Neuron (in vitro differentiated cells): ENCODE data around the gene CARD14.
"Not testable (repeated sequence)": the region's sequence is repeated elsewhere in the genome, so short reads cannot be mapped to it uniquely, and the experiment has no call there.

Experiments
- H2AFZ ChIP-seq: one replicate; pipeline ENCODE4 v1.6.1; 2013; ENCODE audit warnings: low read depth, mild to moderate bottlenecking, inconsistent platforms, low read length, moderate library complexity
- H3K27me3 ChIP-seq: one replicate; pipeline ENCODE4 v1.6.1; 2013; ENCODE audit warnings: low read length; ENCODE audit not compliant: insufficient read depth
- H3K36me3 ChIP-seq: one replicate; pipeline ENCODE4 v1.6.1; 2013; ENCODE audit warnings: low read length; ENCODE audit not compliant: insufficient read depth
- H3K4me1 ChIP-seq: one replicate; pipeline ENCODE4 v1.6.1; 2013; ENCODE audit warnings: low read length; ENCODE audit not compliant: insufficient read depth
- H3K4me3 ChIP-seq: 2 replicates; pipeline ENCODE4 v1.5.1; 2013; ENCODE audit warnings: mild to moderate bottlenecking, low read length, moderate library complexity
- H3K9me3 ChIP-seq: one replicate; pipeline ENCODE4 v1.6.1; 2013; ENCODE audit warnings: low read length

The CARD14 gene

DNA sequence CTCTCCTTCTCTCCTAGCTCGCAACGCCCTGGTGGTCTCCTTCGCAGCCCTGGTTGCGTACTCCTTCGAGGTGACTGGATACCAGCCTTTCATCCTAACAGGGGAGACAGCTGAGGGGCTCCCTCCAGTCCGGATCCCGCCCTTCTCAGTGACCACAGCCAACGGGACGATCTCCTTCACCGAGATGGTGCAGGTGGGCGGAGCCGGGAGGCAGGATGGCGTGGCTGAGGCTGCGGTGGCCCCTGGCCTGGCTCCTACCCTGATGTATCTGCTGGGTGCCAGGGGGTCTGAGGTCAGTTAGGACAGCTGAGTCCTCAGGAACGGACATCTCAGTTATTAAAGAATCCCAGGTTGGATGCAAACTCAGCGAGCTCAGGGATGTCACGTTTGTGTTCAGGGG, 67.1 kb downstream of the CARD14 start:
- Histone ChIP-seq H2AFZ (no peak overlapping the region), H3K4me3 (no peak overlapping the region), H3K4me1 (no peaks in the 10 kb centered on the region), H3K9me3 (peaks cover 11% of the 10 kb centered on the region), H3K36me3 (peaks cover 45% of the 10 kb centered on the region), H3K27me3 (no peaks in the 10 kb centered on the region)

DNA sequence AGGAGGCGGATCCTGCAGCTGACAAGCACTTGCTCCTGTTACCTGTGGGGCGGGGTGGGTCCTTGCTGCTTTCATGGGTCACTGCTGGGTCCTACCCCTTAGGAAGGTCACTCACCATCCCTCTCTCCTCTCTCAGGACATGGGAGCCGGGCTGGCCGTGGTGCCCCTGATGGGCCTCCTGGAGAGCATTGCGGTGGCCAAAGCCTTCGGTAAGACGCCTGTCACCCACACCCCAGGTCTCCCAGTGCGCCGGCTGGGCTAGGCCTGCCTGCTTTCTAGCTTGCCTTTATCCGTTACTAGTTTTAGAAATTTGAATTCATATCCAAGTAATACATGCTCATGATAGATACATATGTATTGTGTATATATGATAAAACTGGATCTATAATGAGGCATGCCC, 67.6 kb downstream of the CARD14 start:
- no peaks in the 10 kb centered on the region for H3K27me3 ChIP-seq
- H3K4me3 ChIP-seq: no peak overlapping the region
- no peaks in the 10 kb centered on the region for H3K4me1 ChIP-seq
- peaks cover 47% of the 10 kb centered on the region for H3K36me3 ChIP-seq
- peaks cover 11% of the 10 kb centered on the region for H3K9me3 ChIP-seq
- H2AFZ ChIP-seq: no peak overlapping the region

DNA sequence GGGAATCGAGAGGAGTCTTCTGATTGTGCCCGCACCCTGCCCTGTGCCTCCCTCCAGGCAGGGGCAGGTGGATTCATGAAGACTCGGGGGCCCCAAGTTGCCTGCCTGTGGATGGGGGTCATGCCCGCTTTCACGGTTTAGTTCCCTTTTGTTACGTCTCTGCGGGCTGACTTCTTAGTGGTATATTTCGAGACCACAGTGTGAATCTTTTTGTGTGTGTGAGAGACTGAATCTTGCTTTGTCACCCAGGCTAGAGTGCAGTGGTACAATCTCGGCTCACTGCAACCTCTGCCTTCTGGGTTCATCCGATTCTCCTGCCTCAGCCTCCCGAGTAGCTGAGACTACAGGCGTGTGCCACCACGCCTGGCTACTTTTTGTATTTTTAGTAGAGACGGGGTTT, 72.7 kb downstream of the CARD14 start:
- Histone ChIP-seq H2AFZ (no peak overlapping the region), H3K4me3 (no peak overlapping the region), H3K27me3 (no peaks in the 10 kb centered on the region), H3K36me3 (peaks cover 50% of the 10 kb centered on the region), H3K9me3 (peaks cover 2% of the 10 kb centered on the region), H3K4me1 (no peaks in the 10 kb centered on the region)

DNA sequence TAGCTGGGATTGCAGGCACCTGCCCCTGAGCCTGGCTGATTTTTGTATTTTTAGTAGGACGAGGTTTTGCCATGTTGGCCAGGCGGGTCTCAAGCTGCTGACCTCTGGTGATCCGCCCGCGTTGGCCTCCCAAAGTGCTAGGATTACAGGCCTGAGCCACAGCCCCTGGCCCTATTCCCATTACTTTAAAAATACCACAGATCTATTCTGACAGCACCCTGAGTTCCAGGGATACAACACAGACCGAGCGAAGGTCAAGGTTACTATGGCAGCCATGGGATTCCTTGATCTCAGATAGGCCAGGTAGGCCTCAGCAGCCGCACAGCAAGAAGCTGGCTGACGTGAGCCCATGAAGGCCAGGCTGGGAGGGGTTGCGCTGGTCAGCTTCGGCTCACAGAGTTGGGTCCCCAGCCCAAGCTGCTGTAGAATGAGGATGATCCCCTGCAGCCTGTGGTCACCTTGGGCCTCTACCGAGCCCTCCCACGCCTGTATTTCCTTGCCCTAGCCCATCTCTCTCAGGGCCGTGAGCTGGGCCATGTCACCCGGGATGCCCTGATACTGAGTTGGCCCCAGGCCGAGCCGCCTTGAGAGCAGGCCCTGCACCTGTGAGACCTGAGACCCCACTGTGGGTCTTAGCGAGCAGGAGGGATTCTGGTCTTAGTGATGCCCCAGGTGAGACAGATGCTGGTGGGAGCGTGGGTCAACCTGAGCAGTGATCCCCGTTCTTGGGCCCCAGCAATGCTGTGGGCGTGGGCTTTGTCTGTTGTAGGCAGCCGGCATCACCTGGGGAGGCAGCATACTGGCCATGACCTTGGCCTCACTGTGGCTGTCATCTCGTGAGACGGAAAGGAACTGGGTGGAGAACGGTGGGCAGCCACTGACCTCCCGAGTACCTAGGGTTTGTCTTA, 74.0 kb downstream of the CARD14 start:
- no peaks in the 10 kb centered on the region for H3K27me3 ChIP-seq
- peaks cover 2% of the 10 kb centered on the region for H3K9me3 ChIP-seq
- no peaks in the 10 kb centered on the region for H3K4me1 ChIP-seq
- no peak overlapping the region for H2AFZ ChIP-seq
- H3K4me3 ChIP-seq: no peak overlapping the region
- H3K36me3 ChIP-seq: peaks cover 43% of the 10 kb centered on the region

DNA sequence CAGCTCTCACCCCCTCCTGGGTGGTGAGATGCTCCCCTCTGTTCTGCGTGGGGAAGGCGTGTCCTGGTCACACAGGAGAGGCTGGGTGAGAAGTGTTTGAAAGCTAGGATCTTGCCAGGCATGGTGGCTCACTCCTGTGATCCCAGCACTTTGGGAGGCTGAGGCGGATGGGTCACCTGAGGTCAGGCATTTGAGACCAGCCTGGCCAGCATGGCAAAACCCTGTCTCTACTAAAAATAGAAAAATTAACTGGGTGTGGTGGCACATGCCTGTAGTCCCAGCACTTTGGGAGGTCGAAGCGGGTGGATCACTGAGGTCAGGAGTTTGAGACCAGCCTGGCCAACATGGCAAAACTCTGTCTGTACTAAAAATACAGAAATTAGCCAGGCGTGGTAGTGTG, 74.6 kb downstream of the CARD14 start:
- H3K27me3 ChIP-seq, H2AFZ ChIP-seq, H3K4me3 ChIP-seq, H3K4me1 ChIP-seq, H3K9me3 ChIP-seq: not testable (repeated sequence)
- H3K36me3 ChIP-seq: peaks cover 43% of the 10 kb centered on the region

DNA sequence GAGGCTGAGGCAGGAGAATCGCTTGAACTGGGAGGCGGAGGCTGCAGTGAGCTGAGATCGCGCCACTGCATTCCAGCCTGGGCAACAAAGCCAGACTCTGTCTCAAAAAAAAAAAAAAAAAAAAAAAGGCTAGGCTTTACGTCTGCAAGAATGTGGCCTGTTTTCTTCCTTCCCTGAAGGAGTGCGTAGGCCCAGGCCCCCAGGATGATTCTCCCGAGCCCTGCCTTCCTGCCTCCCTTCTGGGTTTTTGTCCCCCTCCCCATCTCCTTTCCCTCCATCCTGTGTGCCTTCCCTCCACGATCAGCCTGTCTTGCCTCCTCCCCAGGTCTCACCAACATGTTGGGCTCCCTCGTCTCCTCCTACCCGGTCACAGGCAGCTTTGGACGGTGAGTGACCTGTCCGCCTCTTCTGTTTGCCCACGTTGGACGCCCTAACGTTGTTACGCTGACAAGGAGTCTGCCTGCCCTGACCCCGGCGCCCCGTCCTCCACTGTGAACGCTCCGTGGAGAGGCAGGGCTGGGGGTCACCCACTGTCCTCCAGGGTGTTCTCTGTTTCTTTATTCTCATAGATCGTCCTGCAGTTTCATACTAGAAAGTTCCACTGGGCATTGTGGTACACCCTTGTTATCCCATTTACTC, 75.2 kb downstream of the CARD14 start:
- Histone ChIP-seq H3K4me3 (no peak overlapping the region), H2AFZ (no peak overlapping the region), H3K4me1 (no peaks in the 10 kb centered on the region), H3K36me3 (peaks cover 40% of the 10 kb centered on the region), H3K9me3 (peaks cover 2% of the 10 kb centered on the region), H3K27me3 (no peaks in the 10 kb centered on the region)

DNA sequence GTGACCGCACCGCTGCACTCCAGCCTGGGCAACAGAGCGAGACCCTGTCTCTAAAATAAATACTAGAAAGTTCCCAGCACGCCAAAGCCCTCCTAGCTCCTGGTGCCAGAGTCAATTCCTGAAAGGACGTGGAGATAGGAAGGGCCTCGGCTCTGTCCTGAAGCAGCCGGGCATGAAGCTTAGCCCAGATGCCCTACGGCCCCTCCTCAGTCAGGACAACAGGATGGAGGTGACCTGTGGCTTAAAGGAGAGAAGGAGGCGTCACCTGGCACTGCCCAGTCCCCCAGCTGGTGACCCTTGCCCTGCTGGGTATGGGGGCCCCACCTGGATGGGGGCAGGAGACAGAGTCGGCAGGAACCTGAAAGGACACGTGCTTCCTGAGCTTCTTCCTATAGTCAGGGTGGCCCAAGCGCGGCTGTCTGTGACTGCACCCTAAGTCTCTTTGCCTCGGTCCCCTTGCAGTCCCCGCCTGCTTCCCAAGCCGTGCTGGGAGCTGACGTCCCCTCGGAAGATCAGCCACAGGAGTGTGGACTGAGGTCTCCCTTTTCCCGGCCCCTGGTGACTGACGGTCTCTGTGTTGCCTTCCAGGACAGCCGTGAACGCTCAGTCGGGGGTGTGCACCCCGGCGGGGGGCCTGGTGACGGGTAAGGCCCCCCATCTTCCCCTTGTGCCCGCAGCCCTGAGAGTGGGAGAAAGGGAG, 75.9 kb downstream of the CARD14 start:
- Histone ChIP-seq H3K9me3 (peaks cover 2% of the 10 kb centered on the region), H3K27me3 (no peaks in the 10 kb centered on the region), H3K36me3 (peaks cover 38% of the 10 kb centered on the region)

DNA sequence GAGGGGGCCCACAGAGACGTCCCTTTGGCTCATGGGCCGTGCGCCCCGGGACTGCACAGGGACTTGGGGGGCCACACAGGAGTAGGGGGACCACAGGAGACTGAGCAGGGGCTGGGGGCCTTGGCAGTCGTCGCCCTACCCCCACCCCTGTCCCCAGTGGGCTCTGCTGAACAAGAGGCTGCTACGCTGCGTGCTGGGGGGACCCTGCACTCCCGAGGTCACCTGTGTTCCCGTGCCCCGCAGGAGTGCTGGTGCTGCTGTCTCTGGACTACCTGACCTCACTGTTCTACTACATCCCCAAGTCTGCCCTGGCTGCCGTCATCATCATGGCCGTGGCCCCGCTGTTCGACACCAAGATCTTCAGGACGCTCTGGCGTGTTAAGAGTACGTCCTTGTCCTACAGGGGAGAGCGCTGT, 76.4 kb downstream of the CARD14 start:
- peaks cover 2% of the 10 kb centered on the region for H3K9me3 ChIP-seq
- H3K4me1 ChIP-seq: no peaks in the 10 kb centered on the region
- no peak overlapping the region for H3K4me3 ChIP-seq
- no peak overlapping the region for H2AFZ ChIP-seq
- no peaks in the 10 kb centered on the region for H3K27me3 ChIP-seq
- H3K36me3 ChIP-seq: peaks cover 34% of the 10 kb centered on the region

More for the DNA sequence above, 75.9 kb downstream of the CARD14 start:
- Histone ChIP-seq H3K4me1 (no peaks in the 10 kb centered on the region), H2AFZ (no peak overlapping the region), H3K4me3 (no peak overlapping the region)

DNA sequence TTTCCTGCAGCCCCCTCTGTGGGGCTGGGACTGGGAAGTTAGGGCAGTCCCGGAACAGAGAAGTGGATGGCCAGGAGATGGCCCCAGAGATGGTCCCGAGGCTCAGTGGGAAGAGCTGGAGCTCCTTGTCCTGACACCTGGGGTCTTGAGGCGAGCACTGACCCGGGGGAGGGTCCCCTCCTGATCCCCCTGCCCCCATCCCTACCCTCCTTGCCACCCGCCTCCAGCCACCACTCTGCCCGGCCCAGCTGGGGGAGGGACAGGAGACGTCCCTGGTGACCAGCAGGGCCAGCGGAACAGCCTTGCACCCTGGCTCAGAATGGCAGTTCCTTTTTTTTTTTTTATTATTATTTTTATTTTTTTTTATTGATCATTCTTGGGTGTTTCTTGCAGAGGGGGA, 76.9 kb downstream of the CARD14 start:
- H3K4me3 ChIP-seq: no peak overlapping the region
- no peaks in the 10 kb centered on the region for H3K4me1 ChIP-seq
- H3K27me3 ChIP-seq: no peaks in the 10 kb centered on the region
- H2AFZ ChIP-seq: no peak overlapping the region
- H3K9me3 ChIP-seq: peaks cover 2% of the 10 kb centered on the region
- peaks cover 30% of the 10 kb centered on the region for H3K36me3 ChIP-seq

DNA sequence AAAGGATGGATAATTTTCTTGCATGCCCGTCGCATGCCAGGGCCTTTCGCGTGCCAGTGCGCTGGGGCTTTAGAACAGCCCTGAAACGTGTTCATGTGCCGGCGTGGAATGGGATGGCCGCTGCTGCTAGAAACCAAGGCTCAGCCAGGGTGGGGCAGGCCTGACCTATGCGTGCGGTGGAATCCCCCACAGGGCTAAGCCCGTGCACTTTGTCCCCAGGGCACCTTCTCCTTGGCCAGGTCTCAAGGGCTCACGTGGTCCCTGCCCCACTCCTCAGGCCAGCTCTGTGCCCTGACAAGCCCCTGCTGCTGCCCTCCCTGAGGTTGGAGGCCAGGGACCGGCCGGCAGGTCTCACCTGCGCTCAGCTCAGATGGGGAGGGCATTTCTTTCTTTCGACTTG, 77.7 kb downstream of the CARD14 start:
- Histone ChIP-seq H3K9me3 (no peaks in the 10 kb centered on the region), H3K4me3 (no peak overlapping the region), H3K36me3 (peaks cover 23% of the 10 kb centered on the region), H3K4me1 (no peaks in the 10 kb centered on the region), H2AFZ (no peak overlapping the region), H3K27me3 (no peaks in the 10 kb centered on the region)

DNA sequence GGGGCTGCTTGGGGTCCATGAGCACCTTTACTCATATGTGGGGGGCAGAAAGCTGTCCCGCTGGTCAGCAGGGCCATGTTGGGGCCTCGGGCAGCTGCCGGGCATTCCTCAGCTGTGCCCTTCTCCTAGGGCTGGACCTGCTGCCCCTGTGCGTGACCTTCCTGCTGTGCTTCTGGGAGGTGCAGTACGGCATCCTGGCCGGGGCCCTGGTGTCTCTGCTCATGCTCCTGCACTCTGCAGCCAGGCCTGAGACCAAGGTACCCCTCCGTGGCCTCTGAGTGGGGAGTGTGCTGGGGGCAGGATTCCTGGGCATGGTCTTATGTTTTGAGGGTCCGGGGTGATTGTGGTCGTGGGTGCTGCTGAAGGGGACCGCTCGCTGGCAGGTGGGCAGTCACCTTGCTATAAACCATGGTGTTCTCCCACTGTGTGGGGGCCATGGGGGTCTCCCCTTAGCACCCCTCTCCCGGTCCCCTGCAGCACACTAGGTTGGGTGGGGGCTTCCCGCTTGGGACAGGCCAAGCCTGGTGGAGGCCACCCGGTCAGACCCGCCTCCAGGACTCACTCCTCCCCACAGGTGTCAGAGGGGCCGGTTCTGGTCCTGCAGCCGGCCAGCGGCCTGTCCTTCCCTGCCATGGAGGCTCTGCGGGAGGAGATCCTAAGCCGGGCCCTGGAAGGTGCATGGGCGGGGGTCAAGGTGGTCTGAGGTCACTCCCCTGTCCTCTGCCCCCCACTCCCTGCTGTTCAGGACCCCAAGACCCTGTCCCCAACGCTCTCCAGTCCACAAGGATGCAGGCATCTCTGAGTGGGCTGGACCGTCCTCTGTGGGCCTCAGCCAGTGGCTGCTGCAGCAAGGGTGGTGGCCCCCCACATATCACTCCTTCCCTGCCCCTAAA, 78.4 kb downstream of the CARD14 start:
- H3K27me3 ChIP-seq: no peaks in the 10 kb centered on the region
- no peaks in the 10 kb centered on the region for H3K4me1 ChIP-seq
- no peak overlapping the region for H3K4me3 ChIP-seq
- H3K36me3 ChIP-seq: peaks cover 20% of the 10 kb centered on the region
- H2AFZ ChIP-seq: no peak overlapping the region
- H3K9me3 ChIP-seq: no peaks in the 10 kb centered on the region

DNA sequence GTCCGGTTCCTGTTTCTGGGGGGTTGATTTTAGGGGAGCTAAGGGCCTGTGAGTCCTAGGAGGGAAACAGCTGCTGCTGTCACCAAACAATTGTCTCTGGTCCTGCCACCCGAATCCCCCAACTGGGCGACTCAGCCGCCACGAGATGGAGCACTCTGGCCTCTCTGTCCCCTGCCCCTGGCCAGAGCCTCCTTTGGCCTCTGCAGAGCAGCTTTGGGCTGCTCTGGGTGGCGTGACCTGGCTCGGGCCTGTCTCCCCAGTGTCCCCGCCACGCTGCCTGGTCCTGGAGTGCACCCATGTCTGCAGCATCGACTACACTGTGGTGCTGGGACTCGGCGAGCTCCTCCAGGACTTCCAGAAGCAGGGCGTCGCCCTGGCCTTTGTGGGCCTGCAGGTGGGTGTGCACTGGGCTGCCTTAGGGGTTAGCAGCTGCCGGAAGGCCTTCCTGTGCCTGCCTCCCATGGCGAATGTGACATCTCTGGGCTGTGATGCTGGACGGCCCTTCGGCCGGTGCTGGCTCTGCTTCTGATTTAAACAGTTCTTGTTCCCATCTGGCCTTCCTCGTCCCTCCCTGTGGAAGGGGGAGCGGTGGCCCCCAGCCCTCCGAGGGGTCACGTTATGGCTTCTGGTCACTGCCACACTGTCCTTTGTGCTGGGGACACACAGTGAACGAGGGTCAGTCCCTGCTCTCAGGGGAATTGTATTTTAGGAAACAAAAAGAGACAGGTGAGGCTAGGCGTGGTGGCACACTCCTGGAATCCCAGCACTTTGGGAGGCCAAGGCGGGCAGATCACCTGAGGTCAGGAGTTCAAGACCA, 79.3 kb downstream of the CARD14 start:
- no peak overlapping the region for H3K4me3 ChIP-seq
- no peak overlapping the region for H2AFZ ChIP-seq

More for the DNA sequence above, 79.3 kb downstream of the CARD14 start:
- no peaks in the 10 kb centered on the region for H3K27me3 ChIP-seq
- H3K4me1 ChIP-seq: no peaks in the 10 kb centered on the region
- H3K9me3 ChIP-seq: no peaks in the 10 kb centered on the region
- H3K36me3 ChIP-seq: peaks cover 16% of the 10 kb centered on the region
